SK-N-MC (cell line): ENCODE results near the gene C19orf44.

ENCODE experiments used
- EZH2 ChIP-seq: fragments of 200-600 bp; sonication (generic); IDR thresholded peaks from one replicate; pipeline ENCODE4 v1.6.1; 2017; ENCODE audit warnings: antibody characterized with exemption
- POLR2AphosphoS5 ChIP-seq: IDR thresholded peaks from 2 replicates; pipeline ENCODE4 v1.6.1; 2012; ENCODE audit warnings: mild to moderate bottlenecking, low read depth, low read length, borderline replicate concordance

- TF ChIP-seq EZH2 (no peak), POLR2AphosphoS5 (no peak)
Observed at GRCh38 chr19:16455489-16455888, 40.7 kb upstream of the C19orf44 start.
